Hepatocyte (in vitro differentiated cells): ENCODE measurements around the gene OBP2A.

Experiments
- EZH2 ChIP-seq: fragments of 200-600 bp; sonication (generic); IDR thresholded peaks from 2 replicates; pipeline ENCODE4 v1.6.1; 2016; ENCODE audit warnings: antibody characterized with exemption, mild to moderate bottlenecking, borderline replicate concordance
- EZH2phosphoT487 ChIP-seq: fragments of 200-600 bp; sonication (generic); IDR thresholded peaks from one replicate; pipeline ENCODE4 v1.6.1; 2018; ENCODE audit warnings: antibody characterized with exemption, mild to moderate bottlenecking, low read depth, moderate library complexity; ENCODE audit not compliant: unreplicated experiment, severe bottlenecking
- TF ChIP-seq, protein P1 (sequence below): fragments of 200-600 bp; sonication (generic); IDR thresholded peaks from 2 replicates; pipeline ENCODE4 v1.5.1; 2016; ENCODE audit warnings: antibody characterized with exemption, mild to moderate bottlenecking; ENCODE audit not compliant: poor library complexity

DNA sequence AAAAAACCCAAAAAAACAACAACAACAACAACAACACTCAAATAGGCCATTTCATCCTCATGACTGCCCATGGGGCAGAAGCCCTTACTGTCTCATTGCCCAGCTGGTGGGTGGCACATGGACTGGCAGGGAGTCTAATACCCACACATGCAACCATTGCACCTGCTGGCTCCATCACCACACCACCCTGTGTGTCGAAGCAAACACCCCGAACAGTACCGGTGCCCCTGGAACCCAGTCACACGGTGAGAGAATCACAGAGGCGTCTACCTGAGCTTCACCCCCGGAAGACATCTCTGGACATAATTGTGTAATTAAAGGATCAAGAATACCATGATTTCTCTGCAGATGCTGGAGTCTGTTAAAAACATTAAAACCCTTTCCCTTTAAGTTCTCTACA is 22.1 kb downstream of the OBP2A start:
- TF ChIP-seq, protein P1, sequence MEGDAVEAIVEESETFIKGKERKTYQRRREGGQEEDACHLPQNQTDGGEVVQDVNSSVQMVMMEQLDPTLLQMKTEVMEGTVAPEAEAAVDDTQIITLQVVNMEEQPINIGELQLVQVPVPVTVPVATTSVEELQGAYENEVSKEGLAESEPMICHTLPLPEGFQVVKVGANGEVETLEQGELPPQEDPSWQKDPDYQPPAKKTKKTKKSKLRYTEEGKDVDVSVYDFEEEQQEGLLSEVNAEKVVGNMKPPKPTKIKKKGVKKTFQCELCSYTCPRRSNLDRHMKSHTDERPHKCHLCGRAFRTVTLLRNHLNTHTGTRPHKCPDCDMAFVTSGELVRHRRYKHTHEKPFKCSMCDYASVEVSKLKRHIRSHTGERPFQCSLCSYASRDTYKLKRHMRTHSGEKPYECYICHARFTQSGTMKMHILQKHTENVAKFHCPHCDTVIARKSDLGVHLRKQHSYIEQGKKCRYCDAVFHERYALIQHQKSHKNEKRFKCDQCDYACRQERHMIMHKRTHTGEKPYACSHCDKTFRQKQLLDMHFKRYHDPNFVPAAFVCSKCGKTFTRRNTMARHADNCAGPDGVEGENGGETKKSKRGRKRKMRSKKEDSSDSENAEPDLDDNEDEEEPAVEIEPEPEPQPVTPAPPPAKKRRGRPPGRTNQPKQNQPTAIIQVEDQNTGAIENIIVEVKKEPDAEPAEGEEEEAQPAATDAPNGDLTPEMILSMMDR = no peak
- no peak for TF ChIP-seq EZH2
- no peak for TF ChIP-seq EZH2phosphoT487
